Peyer's patch (tissue), 4 donors: ENCODE measurements around the gene MAP3K7.

ENCODE experiments used
- CTCF ChIP-seq, 6 experiments: fragments of 450-650 bp in 4 of 6; fragments of 200-600 bp in 2 of 6; sonication (generic) in 1 of 6; IDR thresholded peaks; one replicate each; pipeline ENCODE4 v1.5.1; 2017 to 2019; ENCODE audit warnings: antibody characterized with exemption in 6 of 6, mild to moderate bottlenecking in 3 of 6, moderate library complexity in 1 of 6
- POLR2A ChIP-seq, 2 donors: fragments of 450-650 bp; IDR thresholded peaks; one replicate each; pipeline ENCODE4 v1.5.1; 2017; ENCODE audit warnings: antibody characterized with exemption in 2 of 2, mild to moderate bottlenecking in 2 of 2, moderate library complexity in 2 of 2

DNA sequence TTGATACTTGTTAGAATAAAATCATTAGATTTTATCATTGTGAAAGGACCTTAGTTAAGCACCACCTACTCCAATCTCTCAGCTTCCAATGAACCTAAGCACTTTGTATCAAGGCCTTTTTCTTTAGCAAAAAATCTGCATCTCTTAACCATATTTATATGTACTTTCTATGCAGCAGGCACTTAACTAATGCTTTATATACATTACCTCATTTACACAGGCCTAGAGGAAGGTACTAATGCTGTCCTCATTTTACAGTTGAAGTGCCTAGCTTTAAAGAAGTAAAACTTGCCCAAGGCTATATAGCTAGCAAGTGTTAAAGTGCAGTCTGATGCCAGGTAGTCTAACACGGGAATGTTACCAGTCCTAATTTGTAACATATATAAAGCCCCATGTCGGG is 14.0 kb downstream of the MAP3K7 start:
- TF ChIP-seq CTCF (IDR thresholded peaks at IDR 0.05) (no peak), POLR2A (IDR thresholded peaks at IDR 0.05) (no peak)
